NCI-H446 treated with DMSO at 0.1 percent for 48 hours (cell line): ENCODE data around the gene SDR39U1.

Experiments used
- DNase-seq: peaks from one replicate; lab custom pipeline; 2025; lab: John Stamatoyannopoulos, UW

The SDR39U1 gene

GRCh38 chr14:24411443-24412389, 30.9 kb downstream of the SDR39U1 start:
- DNase-seq: no peak

GRCh38 chr14:24409956-24410355, 32.6 kb downstream of the SDR39U1 start:
- DNase-seq: no peak

- DNase-seq: peak; percentile 58
Measured at GRCh38 chr14:24409192-24409591, 33.4 kb downstream of the SDR39U1 start.

GRCh38 chr14:24408764-24409163, 33.8 kb downstream of the SDR39U1 start:
- DNase-seq: peak; percentile 90

GRCh38 chr14:24407608-24408325, 34.8 kb downstream of the SDR39U1 start:
- DNase-seq: no peak

- DNase-seq: no peak
Measured at GRCh38 chr14:24406416-24406815, 36.2 kb downstream of the SDR39U1 start.

GRCh38 chr14:24404814-24405213, 37.8 kb downstream of the SDR39U1 start:
- no peak for DNase-seq

GRCh38 chr14:24403294-24403998, 39.1 kb downstream of the SDR39U1 start:
- no peak for DNase-seq

- DNase-seq: no peak
Measured at GRCh38 chr14:24401810-24402702, 40.5 kb downstream of the SDR39U1 start.

GRCh38 chr14:24399999-24400718, 42.4 kb downstream of the SDR39U1 start:
- DNase-seq: no peak

GRCh38 chr14:24399447-24399822, 43.1 kb downstream of the SDR39U1 start:
- no peak for DNase-seq

- DNase-seq: no peak
Measured at GRCh38 chr14:24398653-24399446, 43.7 kb downstream of the SDR39U1 start, which contains the start of gene NYNRIN. Gene NYNRIN (plus strand): TSS chr14:24399003. CDS start chr14:24399247, 244 bp downstream.

- DNase-seq: peak; percentile 53
Measured at GRCh38 chr14:24398293-24398652, 44.3 kb downstream of the SDR39U1 start.

- DNase-seq: no peak
Measured at GRCh38 chr14:24397639-24398292, 44.8 kb downstream of the SDR39U1 start.

- no peak for DNase-seq
Measured at GRCh38 chr14:24395609-24396582, 46.7 kb downstream of the SDR39U1 start.

GRCh38 chr14:24394275-24394674, 48.3 kb downstream of the SDR39U1 start:
- DNase-seq: no peak

- DNase-seq: no peak
Measured at GRCh38 chr14:24392325-24393091, 50.1 kb downstream of the SDR39U1 start.
